ENCODE results near the gene RACGAP1. TPM values are rescaled to one million over a fixed set of nuclear protein-coding genes. Genes with fewer than 3 reads are reported as not detected.

RACGAP1 gene
- total RNA-seq, 1 experiment from 2014 or later = 147 TPM

- ATAC-seq (no peak), DNase-seq (ENCODE audit: low read depth, low spot score) (no peak)
- no peak for TF ChIP-seq CTCF (IDR thresholded peaks at IDR 0.05)
- TF ChIP-seq SIN3A (IDR thresholded peaks at IDR 0.05; ENCODE audit: borderline replicate concordance, insufficient read depth, low read depth, low read length) = no peak
- no peak for TF ChIP-seq POLR2AphosphoS5 (IDR thresholded peaks at IDR 0.05; ENCODE audit: low read depth, low read length)
- TF ChIP-seq REST (IDR thresholded peaks at IDR 0.05; ENCODE audit: insufficient read depth in 1 of 2, low read depth in 2 of 2, low read length in 1 of 2) = no peak
- TF ChIP-seq TCF7L2 (IDR thresholded peaks at IDR 0.05; ENCODE audit: low read depth, low read length) = no peak
- Histone ChIP-seq H3K27ac (ENCODE audit: low read length) (no peak overlapping the region), H3K4me1 (ENCODE audit: control insufficient read depth, insufficient read depth, low read length) (no peaks in the 10 kb centered on the region), H3K36me3 (ENCODE audit: control insufficient read depth, insufficient read depth, low read length) (no peaks in the 10 kb centered on the region), H3K27me3 (ENCODE audit: control insufficient read depth, insufficient read depth, low read length) (no peaks in the 10 kb centered on the region), H3K4me3 (ENCODE audit: low read depth in 2 of 2, low read length in 2 of 2) (no peak overlapping the region), H3K9me3 (ENCODE audit: control insufficient read depth, insufficient read depth, low read depth, low read length) (no peaks in the 10 kb centered on the region)
- no TSS peak for BruUV-seq (replicated peaks)
- POLR2A ChIA-PET = no interaction called here
- intact Hi-C loops (cut with micrococcal nuclease; ENCODE audit: unreplicated experiment) = no loop called here
- CTCF ChIA-PET = no interaction called here
- in situ Hi-C loops (cut with HindIII; ENCODE audit: low pct_unique_long_range_greater_than_20kb, low sequenced_read_pairs) = no loop called here
Measured at GRCh38 chr12:50041062-50041860, 16.0 kb upstream of the RACGAP1 start.

- H3K4me3 ChIP-seq (ENCODE audit: low read depth in 2 of 2, low read length in 2 of 2) = no peak overlapping the region
- DNase-seq (ENCODE audit: low read depth, low spot score) (no peak), ATAC-seq (no peak)
- H3K4me1 ChIP-seq (ENCODE audit: control insufficient read depth, insufficient read depth, low read length) = no peaks in the 10 kb centered on the region
- H3K9me3 ChIP-seq (ENCODE audit: control insufficient read depth, insufficient read depth, low read depth, low read length) = no peaks in the 10 kb centered on the region
- H3K27me3 ChIP-seq (ENCODE audit: control insufficient read depth, insufficient read depth, low read length) = no peaks in the 10 kb centered on the region
- in situ Hi-C loops (cut with HindIII; ENCODE audit: low pct_unique_long_range_greater_than_20kb, low sequenced_read_pairs) (no loop called here), intact Hi-C loops (cut with micrococcal nuclease; ENCODE audit: unreplicated experiment) (no loop called here)
- TF ChIP-seq REST (IDR thresholded peaks at IDR 0.05; ENCODE audit: insufficient read depth in 1 of 2, low read depth in 2 of 2, low read length in 1 of 2) (no peak), CTCF (IDR thresholded peaks at IDR 0.05) (no peak), SIN3A (IDR thresholded peaks at IDR 0.05; ENCODE audit: borderline replicate concordance, insufficient read depth, low read depth, low read length) (no peak), POLR2AphosphoS5 (IDR thresholded peaks at IDR 0.05; ENCODE audit: low read depth, low read length) (no peak), TCF7L2 (IDR thresholded peaks at IDR 0.05; ENCODE audit: low read depth, low read length) (no peak)
- no TSS peak for BruUV-seq (replicated peaks)
- POLR2A ChIA-PET = no interaction called here
- H3K36me3 ChIP-seq (ENCODE audit: control insufficient read depth, insufficient read depth, low read length) = no peaks in the 10 kb centered on the region
- H3K27ac ChIP-seq (ENCODE audit: low read length) = no peak overlapping the region
- CTCF ChIA-PET = no interaction called here
Measured at GRCh38 chr12:50040657-50041056, 15.4 kb upstream of the RACGAP1 start.
